ENCODE measurements around the gene IPO9.

DNA sequence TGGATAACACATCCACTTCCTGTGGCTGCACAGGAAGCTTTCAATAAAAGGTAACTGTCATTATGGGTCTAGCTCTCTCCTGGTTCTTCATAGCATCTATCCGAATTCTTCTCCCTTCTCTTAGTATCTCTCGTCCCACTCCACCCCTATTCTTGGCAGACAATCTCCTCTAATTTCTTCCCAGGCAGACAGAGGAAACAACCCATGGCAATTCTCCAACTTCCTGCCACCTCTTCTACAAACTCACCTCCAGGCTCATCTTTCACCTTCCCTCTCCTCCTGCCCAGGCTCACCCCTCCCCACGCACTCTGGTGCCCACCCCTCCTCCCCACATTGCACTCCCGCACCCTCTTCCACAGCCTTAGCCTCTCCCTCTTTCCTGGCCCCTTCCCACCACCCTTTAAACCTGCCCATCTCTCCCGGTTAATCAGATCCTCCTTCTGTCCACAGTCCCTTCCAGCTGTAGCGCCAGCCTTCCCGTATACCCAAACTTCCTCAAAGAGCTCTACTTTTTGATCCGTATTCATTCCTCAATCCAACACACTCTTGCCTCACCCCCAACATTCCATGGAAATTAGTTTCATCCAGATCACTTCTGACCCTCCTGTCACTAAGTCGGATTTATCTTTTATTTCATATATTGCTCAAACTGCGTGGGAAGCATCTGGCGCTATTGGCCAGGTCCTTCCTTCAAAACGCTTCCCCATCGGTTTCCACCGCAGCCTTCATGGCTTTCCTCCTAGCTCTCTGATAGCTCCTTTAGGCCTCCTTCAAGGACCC is 85.7 kb downstream of the IPO9 start:
- TF ChIP-seq KLF5 (IDR thresholded peaks at IDR 0.05; ENCODE audit: partially characterized antibody) (no peak), RFX5 (IDR thresholded peaks at IDR 0.05; ENCODE audit: low read depth, low read length) (no peak), CBX3 (IDR thresholded peaks at IDR 0.05; ENCODE audit: borderline replicate concordance, low read depth) (no peak), POLR2A (IDR thresholded peaks at IDR 0.05; ENCODE audit: low read depth, low read length) (no peak), JUNB (IDR thresholded peaks at IDR 0.05) (no peak), ZZZ3 (IDR thresholded peaks at IDR 0.05; ENCODE audit: control insufficient read depth, insufficient read length, low read depth) (no peak), ZNF384 (IDR thresholded peaks at IDR 0.05; ENCODE audit: borderline replicate concordance, low read depth, low read length) (no peak), KAT2A (conservative IDR thresholded peaks at IDR 0.05; ENCODE audit: control insufficient read depth, low read depth, low read length) (no peak), ZNF207 (IDR thresholded peaks at IDR 0.05; ENCODE audit: borderline replicate concordance) (no peak), HCFC1 (IDR thresholded peaks at IDR 0.05; ENCODE audit: low read length) (no peak), POLR2AphosphoS2 (IDR thresholded peaks at IDR 0.05; ENCODE audit: low read depth, low read length) (no peak), DPF2 (IDR thresholded peaks at IDR 0.05) (no peak)
- TF ChIP-seq, protein P1, sequence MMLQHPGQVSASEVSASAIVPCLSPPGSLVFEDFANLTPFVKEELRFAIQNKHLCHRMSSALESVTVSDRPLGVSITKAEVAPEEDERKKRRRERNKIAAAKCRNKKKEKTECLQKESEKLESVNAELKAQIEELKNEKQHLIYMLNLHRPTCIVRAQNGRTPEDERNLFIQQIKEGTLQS (IDR thresholded peaks at IDR 0.05; ENCODE audit: borderline replicate concordance, extremely low read depth, low read depth, low read length) = no peak
- TF ChIP-seq, protein P2, sequence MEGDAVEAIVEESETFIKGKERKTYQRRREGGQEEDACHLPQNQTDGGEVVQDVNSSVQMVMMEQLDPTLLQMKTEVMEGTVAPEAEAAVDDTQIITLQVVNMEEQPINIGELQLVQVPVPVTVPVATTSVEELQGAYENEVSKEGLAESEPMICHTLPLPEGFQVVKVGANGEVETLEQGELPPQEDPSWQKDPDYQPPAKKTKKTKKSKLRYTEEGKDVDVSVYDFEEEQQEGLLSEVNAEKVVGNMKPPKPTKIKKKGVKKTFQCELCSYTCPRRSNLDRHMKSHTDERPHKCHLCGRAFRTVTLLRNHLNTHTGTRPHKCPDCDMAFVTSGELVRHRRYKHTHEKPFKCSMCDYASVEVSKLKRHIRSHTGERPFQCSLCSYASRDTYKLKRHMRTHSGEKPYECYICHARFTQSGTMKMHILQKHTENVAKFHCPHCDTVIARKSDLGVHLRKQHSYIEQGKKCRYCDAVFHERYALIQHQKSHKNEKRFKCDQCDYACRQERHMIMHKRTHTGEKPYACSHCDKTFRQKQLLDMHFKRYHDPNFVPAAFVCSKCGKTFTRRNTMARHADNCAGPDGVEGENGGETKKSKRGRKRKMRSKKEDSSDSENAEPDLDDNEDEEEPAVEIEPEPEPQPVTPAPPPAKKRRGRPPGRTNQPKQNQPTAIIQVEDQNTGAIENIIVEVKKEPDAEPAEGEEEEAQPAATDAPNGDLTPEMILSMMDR (IDR thresholded peaks at IDR 0.05 in 2 of 3, conservative IDR thresholded peaks at IDR 0.05 in 1 of 3; ENCODE audit: control insufficient read depth in 2 of 3, extremely low read depth in 1 of 3, insufficient read depth in 1 of 3, low read depth in 3 of 3, low read length in 3 of 3) = no peak

Data from GM12878 (cell line).